ENCODE measurements around the gene PTPRT. TPM values are rescaled to one million over a fixed set of nuclear protein-coding genes. Genes with fewer than 3 reads are reported as not detected.

PTPRT gene
- total RNA-seq, 4 donors from 2014 or later: under 0.01 to 0.64 (median 0.40) TPM

GRCh38 chr20:42085366-42085765, 1104.3 kb downstream of the PTPRT start:
- Histone ChIP-seq H3K36me3 (no peaks in the 10 kb centered on the region), H3K4me3 (no peak overlapping the region), H3K4me1 (no peaks in the 10 kb centered on the region), H3K9me3 (no peaks in the 10 kb centered on the region), H3K27me3 (no peaks in the 10 kb centered on the region), H3K27ac (no peak overlapping the region)
- DNase-seq: no peak
- in situ Hi-C loops (cut with MboI; ENCODE audit: low pct_ligation_motif_present in 1 of 4, low pct_unique_long_range_greater_than_20kb in 1 of 4, low sequenced_read_pairs in 3 of 4) (no loop called here), intact Hi-C loops (cut with DNase I; ENCODE audit: low total_unique reads) (no loop called here)
- 77 to 91% methylated on average over 3 to 10 of the region's 10 CpGs for WGBS, 2 donors (ENCODE audit: low coverage in 1 of 2)
- no peak for TF ChIP-seq CTCF (IDR thresholded peaks at IDR 0.05)
- TF ChIP-seq EP300 (IDR thresholded peaks at IDR 0.05; ENCODE audit: low read depth): no peak
- TF ChIP-seq POLR2AphosphoS5 (IDR thresholded peaks at IDR 0.05): no peak
- TF ChIP-seq POLR2A (IDR thresholded peaks at IDR 0.05): no peak

DNA sequence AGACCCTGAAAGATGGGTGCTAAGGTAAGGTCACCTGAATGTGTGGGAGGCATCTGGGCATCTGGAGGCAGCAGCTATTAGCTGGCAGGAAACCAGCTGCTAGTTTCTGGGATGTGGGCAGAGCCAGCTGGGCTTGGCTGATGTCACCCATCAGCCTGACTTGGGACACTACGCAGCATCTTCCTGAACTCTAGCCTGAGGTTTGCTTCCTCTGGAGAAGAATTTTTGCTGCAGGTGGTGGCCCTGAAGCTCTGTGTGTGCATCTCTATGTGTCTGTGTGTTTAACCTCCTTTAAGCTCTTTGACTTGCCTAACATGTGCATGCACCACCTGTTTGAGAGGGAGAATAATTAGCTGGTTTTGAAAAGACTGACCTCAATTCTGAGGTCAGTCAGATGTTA, 1106.4 kb downstream of the PTPRT start:
- no peaks in the 10 kb centered on the region for H3K27me3 ChIP-seq
- H3K36me3 ChIP-seq: no peaks in the 10 kb centered on the region
- intact Hi-C loops (cut with DNase I; ENCODE audit: low total_unique reads): no loop called here
- DNase-seq: no peak
- no peaks in the 10 kb centered on the region for H3K9me3 ChIP-seq
- no peak for TF ChIP-seq POLR2AphosphoS5 (IDR thresholded peaks at IDR 0.05)
- in situ Hi-C loops (cut with MboI; ENCODE audit: low pct_ligation_motif_present in 1 of 4, low pct_unique_long_range_greater_than_20kb in 1 of 4, low sequenced_read_pairs in 3 of 4): no loop called here
- WGBS, 2 donors (ENCODE audit: low coverage in 1 of 2): 92% methylated on average over 1 of the region's 1 CpG; no CpG with 5 or more reads in 1 of the 2 donors
- H3K27ac ChIP-seq: no peak overlapping the region
- no peak overlapping the region for H3K4me3 ChIP-seq
- H3K4me1 ChIP-seq: no peaks in the 10 kb centered on the region

GRCh38 chr20:42082611-42083010, 1107.1 kb downstream of the PTPRT start:
- H3K9me3 ChIP-seq: no peaks in the 10 kb centered on the region
- no peaks in the 10 kb centered on the region for H3K36me3 ChIP-seq
- DNase-seq: no peak
- H3K27ac ChIP-seq: no peak overlapping the region
- intact Hi-C loops (cut with DNase I; ENCODE audit: low total_unique reads): no loop called here
- no peak for TF ChIP-seq POLR2A (IDR thresholded peaks at IDR 0.05)
- TF ChIP-seq CTCF (IDR thresholded peaks at IDR 0.05): no peak
- no peak for TF ChIP-seq POLR2AphosphoS5 (IDR thresholded peaks at IDR 0.05)
- TF ChIP-seq EP300 (IDR thresholded peaks at IDR 0.05; ENCODE audit: low read depth): no peak
- in situ Hi-C loops (cut with MboI; ENCODE audit: low pct_ligation_motif_present in 1 of 4, low pct_unique_long_range_greater_than_20kb in 1 of 4, low sequenced_read_pairs in 3 of 4): no loop called here
- no peaks in the 10 kb centered on the region for H3K4me1 ChIP-seq
- H3K27me3 ChIP-seq: no peaks in the 10 kb centered on the region
- H3K4me3 ChIP-seq: no peak overlapping the region
- WGBS, 2 donors (ENCODE audit: low coverage in 1 of 2): 32% methylated on average over 1 of the region's 1 CpG; no CpG with 5 or more reads in 1 of the 2 donors

DNA sequence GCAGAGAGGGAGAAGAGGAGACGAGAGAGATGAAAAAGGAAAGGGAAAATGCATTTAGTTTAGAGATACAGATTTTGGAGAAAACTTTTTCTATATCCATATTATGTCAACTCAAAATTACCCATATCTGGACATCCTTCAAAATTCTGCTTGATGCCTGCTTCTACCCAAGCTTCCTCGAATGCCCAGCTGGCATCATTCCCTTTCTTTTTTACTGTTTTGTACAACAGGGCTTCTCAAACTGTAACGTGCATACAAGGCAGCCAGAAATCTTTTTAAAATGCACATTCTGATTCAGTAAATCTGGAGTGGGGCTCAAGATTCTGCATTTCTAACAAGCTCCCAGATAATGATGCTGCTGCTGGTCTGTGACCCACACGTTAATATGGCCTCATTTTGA, 1108.8 kb downstream of the PTPRT start:
- in situ Hi-C loops (cut with MboI; ENCODE audit: low pct_ligation_motif_present in 1 of 4, low pct_unique_long_range_greater_than_20kb in 1 of 4, low sequenced_read_pairs in 3 of 4) (no loop called here), intact Hi-C loops (cut with DNase I; ENCODE audit: low total_unique reads) (no loop called here)
- DNase-seq: no peak
- Histone ChIP-seq H3K27ac (no peak overlapping the region), H3K4me1 (no peaks in the 10 kb centered on the region), H3K9me3 (no peaks in the 10 kb centered on the region), H3K4me3 (no peak overlapping the region), H3K36me3 (no peaks in the 10 kb centered on the region), H3K27me3 (no peaks in the 10 kb centered on the region)
- 60 to 65% methylated on average over 4 of the region's 4 CpGs for WGBS, 2 donors (ENCODE audit: low coverage in 1 of 2)
- TF ChIP-seq POLR2A (IDR thresholded peaks at IDR 0.05) (no peak), CTCF (IDR thresholded peaks at IDR 0.05) (no peak), EP300 (IDR thresholded peaks at IDR 0.05; ENCODE audit: low read depth) (no peak), POLR2AphosphoS5 (IDR thresholded peaks at IDR 0.05) (no peak)

- Histone ChIP-seq H3K36me3 (no peaks in the 10 kb centered on the region), H3K9me3 (no peaks in the 10 kb centered on the region), H3K4me3 (no peak overlapping the region), H3K27me3 (no peaks in the 10 kb centered on the region), H3K4me1 (peaks cover 0 to 4% (median 0%) of the 10 kb centered on the region in 4 donors), H3K27ac (no peak overlapping the region)
- WGBS, 2 donors (ENCODE audit: low coverage in 1 of 2): 0% methylated on average over 1 of the region's 1 CpG; no CpG with 5 or more reads in 1 of the 2 donors
- in situ Hi-C loops (cut with MboI; ENCODE audit: low pct_ligation_motif_present in 1 of 4, low pct_unique_long_range_greater_than_20kb in 1 of 4, low sequenced_read_pairs in 3 of 4): no loop called here
- TF ChIP-seq EP300 (IDR thresholded peaks at IDR 0.05; ENCODE audit: low read depth) (no peak), POLR2A (IDR thresholded peaks at IDR 0.05) (no peak), CTCF (IDR thresholded peaks at IDR 0.05) (no peak), POLR2AphosphoS5 (IDR thresholded peaks at IDR 0.05) (peak in 1 of 3 donors; percentile 12)
- no peak for DNase-seq
- intact Hi-C loops (cut with DNase I; ENCODE audit: low total_unique reads): no loop called here
Measured at GRCh38 chr20:42074944-42075343, 1114.8 kb downstream of the PTPRT start.

All from transverse colon (tissue), 4 donors.